SK-N-MC (cell line): ENCODE measurements around the gene MACROD2.

ENCODE experiments used
- EZH2 ChIP-seq: fragments of 200-600 bp; sonication (generic); IDR thresholded peaks from one replicate; pipeline ENCODE4 v1.6.1; 2017; ENCODE audit warnings: antibody characterized with exemption
- POLR2AphosphoS5 ChIP-seq: IDR thresholded peaks from 2 replicates; pipeline ENCODE4 v1.6.1; 2012; ENCODE audit warnings: mild to moderate bottlenecking, low read depth, low read length, borderline replicate concordance

GRCh38 chr20:15507151-15507550, 1511.8 kb downstream of the MACROD2 start:
- TF ChIP-seq EZH2 (no peak), POLR2AphosphoS5 (no peak)
